Mucosa of stomach (tissue), 1 donor: ENCODE results near the gene TP63.
"Not testable (repeated sequence)": the region's sequence is repeated elsewhere in the genome, so short reads cannot be mapped to it uniquely, and the experiment has no call there.

Experiments used
- H3K27me3 ChIP-seq: one replicate; pipeline ENCODE4 v1.7.0; 2013; ENCODE audit warnings: mild to moderate bottlenecking, low read length; ENCODE audit not compliant: control insufficient read depth, insufficient read depth
- H3K36me3 ChIP-seq: one replicate; pipeline ENCODE4 v1.7.0; 2013; ENCODE audit warnings: low read length; ENCODE audit not compliant: control insufficient read depth, insufficient read depth
- H3K4me1 ChIP-seq: one replicate; pipeline ENCODE4 v1.7.0; 2013; ENCODE audit warnings: mild to moderate bottlenecking, low read length; ENCODE audit not compliant: control insufficient read depth, insufficient read depth
- H3K4me3 ChIP-seq: one replicate; pipeline ENCODE4 v1.7.0; 2013; ENCODE audit warnings: low read length
- H3K9ac ChIP-seq: one replicate; pipeline ENCODE4 v1.7.0; 2013; ENCODE audit warnings: mild to moderate bottlenecking, low read length, moderate library complexity
- H3K9me3 ChIP-seq: one replicate; pipeline ENCODE4 v1.7.0; 2013; ENCODE audit warnings: mild to moderate bottlenecking, low read length, moderate library complexity; ENCODE audit not compliant: control insufficient read depth
- donor health status: Pancreatic carcinoma.

The TP63 gene

DNA sequence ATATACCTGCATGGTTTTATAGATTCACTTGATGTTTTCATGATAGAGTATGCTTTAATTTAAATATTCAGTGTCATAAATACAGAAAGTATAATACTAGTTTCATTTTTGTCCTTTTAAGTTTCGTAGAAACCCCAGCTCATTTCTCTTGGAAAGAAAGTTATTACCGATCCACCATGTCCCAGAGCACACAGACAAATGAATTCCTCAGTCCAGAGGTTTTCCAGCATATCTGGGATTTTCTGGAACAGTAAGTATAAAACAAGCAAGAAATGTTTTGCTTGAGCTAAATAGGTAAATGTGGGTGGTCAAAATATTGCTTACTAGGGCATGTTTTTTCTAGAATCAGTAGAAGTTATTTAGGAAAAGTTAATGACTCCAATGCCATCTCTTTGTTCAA, 106.4 kb downstream of the TP63 start:
- Histone ChIP-seq H3K4me3 (no peak overlapping the region), H3K9me3 (no peaks in the 10 kb centered on the region), H3K4me1 (no peaks in the 10 kb centered on the region), H3K27me3 (no peaks in the 10 kb centered on the region), H3K9ac (no peak overlapping the region), H3K36me3 (no peaks in the 10 kb centered on the region)

DNA sequence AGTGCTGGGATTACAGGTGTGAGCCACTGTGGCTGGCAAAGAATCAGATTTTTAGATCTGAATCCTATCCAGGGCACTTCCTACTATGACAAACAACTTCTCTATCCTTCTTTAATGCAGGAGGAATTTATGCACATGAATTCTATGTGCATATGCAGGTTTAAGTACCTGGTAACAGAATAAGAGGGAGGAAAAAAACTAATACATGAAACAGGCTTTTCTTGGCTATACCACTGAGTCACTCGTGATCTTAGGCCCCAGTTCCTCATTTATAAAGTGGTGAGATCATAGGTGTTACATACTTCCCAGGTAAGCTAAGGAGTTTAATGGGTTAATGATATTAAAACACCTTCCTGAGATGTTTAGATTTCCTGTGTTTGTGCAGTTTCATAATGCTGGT, 108.2 kb downstream of the TP63 start:
- H3K27me3 ChIP-seq: no peaks in the 10 kb centered on the region
- no peak overlapping the region for H3K4me3 ChIP-seq
- no peaks in the 10 kb centered on the region for H3K4me1 ChIP-seq
- no peaks in the 10 kb centered on the region for H3K9me3 ChIP-seq
- H3K9ac ChIP-seq: no peak overlapping the region
- no peaks in the 10 kb centered on the region for H3K36me3 ChIP-seq

DNA sequence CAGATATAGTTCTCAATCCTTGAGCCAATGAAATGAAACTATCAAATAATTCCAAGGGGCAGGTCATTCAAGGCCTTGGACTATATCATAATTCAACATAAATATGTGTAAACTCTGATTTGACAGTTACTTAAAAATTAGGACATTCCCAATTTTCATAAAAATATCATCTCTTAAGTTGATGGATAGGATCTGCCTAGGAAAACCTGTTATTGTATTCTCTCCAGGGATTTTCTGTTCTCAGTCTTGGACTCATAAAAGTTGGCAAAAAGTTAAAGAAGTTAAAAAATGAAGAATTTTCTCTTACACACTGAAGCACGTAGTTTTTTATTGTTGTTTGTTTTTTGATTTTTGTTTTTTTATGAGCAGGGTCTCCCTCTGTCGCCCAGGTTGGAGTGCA, 109.0 kb downstream of the TP63 start:
- H3K4me1 ChIP-seq: no peaks in the 10 kb centered on the region

DNA sequence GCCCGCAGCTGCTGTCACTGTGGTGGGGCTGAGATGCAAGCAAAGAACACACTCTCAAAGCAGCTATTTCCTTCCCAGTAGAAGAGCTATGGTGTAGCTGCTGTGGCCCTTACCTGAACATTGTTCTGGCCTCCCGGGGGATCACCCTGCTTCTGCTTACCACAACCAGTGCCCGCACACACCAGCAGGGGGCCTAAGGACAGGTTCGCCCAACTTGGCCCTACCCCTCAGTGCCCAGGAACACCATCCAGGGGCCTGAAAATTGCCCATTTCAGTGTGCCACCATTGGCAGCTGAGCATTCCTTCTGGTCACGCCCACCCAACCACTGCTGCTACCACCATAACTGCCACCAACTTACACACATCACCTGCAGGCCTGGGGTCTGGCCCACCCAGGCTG, 113.0 kb downstream of the TP63 start:
- H3K9ac ChIP-seq: no peak overlapping the region
- H3K4me3 ChIP-seq: no peak overlapping the region
- H3K27me3 ChIP-seq: no peaks in the 10 kb centered on the region
- H3K9me3 ChIP-seq: no peaks in the 10 kb centered on the region
- no peaks in the 10 kb centered on the region for H3K4me1 ChIP-seq
- no peaks in the 10 kb centered on the region for H3K36me3 ChIP-seq

More for the DNA sequence above, 109.0 kb downstream of the TP63 start:
- H3K36me3 ChIP-seq: no peaks in the 10 kb centered on the region
- no peak overlapping the region for H3K9ac ChIP-seq
- H3K4me3 ChIP-seq: no peak overlapping the region
- no peaks in the 10 kb centered on the region for H3K27me3 ChIP-seq
- no peaks in the 10 kb centered on the region for H3K9me3 ChIP-seq

DNA sequence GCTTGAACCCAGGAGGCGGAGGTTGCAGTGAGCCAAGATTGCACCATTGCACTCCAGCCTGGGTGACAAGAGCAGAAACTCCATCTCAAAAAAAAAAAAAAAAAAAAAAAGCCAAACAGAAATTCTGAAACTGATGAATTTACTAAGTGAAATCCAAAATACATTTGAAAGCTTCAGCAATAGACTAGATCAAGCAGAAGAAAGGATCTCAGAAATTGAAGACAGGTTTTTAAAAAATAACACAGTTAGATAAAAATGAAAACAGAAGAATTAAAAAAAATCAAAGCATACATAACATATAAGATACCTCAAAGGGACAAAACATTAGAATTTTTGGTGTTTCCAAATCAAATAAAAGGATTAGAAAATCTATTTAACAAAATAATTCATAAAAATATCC, 114.4 kb downstream of the TP63 start:
- Histone ChIP-seq H3K9me3 (no peaks in the 10 kb centered on the region), H3K36me3 (no peaks in the 10 kb centered on the region), H3K9ac (no peak overlapping the region), H3K4me3 (no peak overlapping the region), H3K27me3 (no peaks in the 10 kb centered on the region), H3K4me1 (no peaks in the 10 kb centered on the region)

- Histone ChIP-seq H3K4me1 (no peaks in the 10 kb centered on the region), H3K9me3 (no peaks in the 10 kb centered on the region), H3K4me3 (no peak overlapping the region), H3K27me3 (no peaks in the 10 kb centered on the region), H3K9ac (no peak overlapping the region), H3K36me3 (no peaks in the 10 kb centered on the region)
These were observed 116.9 kb downstream of the TP63 start for GRCh38 chr3:189748046-189748445.

DNA sequence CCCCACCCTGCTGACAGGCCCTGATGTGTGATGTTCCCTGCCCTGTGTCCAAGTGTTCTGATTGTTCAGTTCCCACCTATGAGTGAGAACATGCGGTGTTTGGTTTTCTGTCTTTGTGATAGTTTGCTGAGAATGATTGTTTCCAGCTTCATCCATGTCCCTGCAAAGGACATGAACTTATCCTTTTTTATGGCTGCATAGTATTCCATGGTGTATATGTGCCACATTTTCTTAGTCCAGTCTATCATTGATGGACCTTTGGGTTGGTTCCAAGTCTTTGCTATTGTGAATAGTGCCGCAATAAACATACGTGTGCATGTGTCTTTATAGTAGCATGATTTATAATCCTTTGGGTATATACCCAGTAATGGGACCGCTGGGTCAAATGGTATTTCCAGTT, 119.8 kb downstream of the TP63 start:
- not testable (repeated sequence) for H3K36me3 ChIP-seq, H3K4me3 ChIP-seq, H3K4me1 ChIP-seq, H3K27me3 ChIP-seq, H3K9me3 ChIP-seq, H3K9ac ChIP-seq

- Histone ChIP-seq H3K9ac (no peak overlapping the region), H3K27me3 (no peaks in the 10 kb centered on the region), H3K4me3 (no peak overlapping the region), H3K36me3 (no peaks in the 10 kb centered on the region), H3K4me1 (no peaks in the 10 kb centered on the region), H3K9me3 (no peaks in the 10 kb centered on the region)
These were observed 123.2 kb downstream of the TP63 start for GRCh38 chr3:189754356-189754755.

GRCh38 chr3:189756582-189757078, 125.4 kb downstream of the TP63 start:
- Histone ChIP-seq H3K36me3 (no peaks in the 10 kb centered on the region), H3K27me3 (no peaks in the 10 kb centered on the region), H3K9ac (no peak overlapping the region)

GRCh38 chr3:189758186-189758585, 127.0 kb downstream of the TP63 start:
- H3K27me3 ChIP-seq: no peaks in the 10 kb centered on the region
- no peaks in the 10 kb centered on the region for H3K36me3 ChIP-seq
- no peaks in the 10 kb centered on the region for H3K4me1 ChIP-seq
- H3K9me3 ChIP-seq: no peaks in the 10 kb centered on the region
- no peak overlapping the region for H3K4me3 ChIP-seq
- no peak overlapping the region for H3K9ac ChIP-seq

More at GRCh38 chr3:189756582-189757078, 125.4 kb downstream of the TP63 start:
- Histone ChIP-seq H3K9me3 (no peaks in the 10 kb centered on the region), H3K4me3 (no peak overlapping the region), H3K4me1 (no peaks in the 10 kb centered on the region)

GRCh38 chr3:189766416-189766815, 135.2 kb downstream of the TP63 start:
- Histone ChIP-seq H3K27me3 (no peaks in the 10 kb centered on the region), H3K9me3 (no peaks in the 10 kb centered on the region), H3K4me1 (no peaks in the 10 kb centered on the region), H3K9ac (no peak overlapping the region), H3K4me3 (no peak overlapping the region), H3K36me3 (no peaks in the 10 kb centered on the region)

GRCh38 chr3:189771842-189772450, 140.8 kb downstream of the TP63 start:
- Histone ChIP-seq H3K9ac (no peak overlapping the region), H3K27me3 (no peaks in the 10 kb centered on the region), H3K36me3 (no peaks in the 10 kb centered on the region), H3K4me3 (no peak overlapping the region), H3K4me1 (no peaks in the 10 kb centered on the region), H3K9me3 (no peaks in the 10 kb centered on the region)

DNA sequence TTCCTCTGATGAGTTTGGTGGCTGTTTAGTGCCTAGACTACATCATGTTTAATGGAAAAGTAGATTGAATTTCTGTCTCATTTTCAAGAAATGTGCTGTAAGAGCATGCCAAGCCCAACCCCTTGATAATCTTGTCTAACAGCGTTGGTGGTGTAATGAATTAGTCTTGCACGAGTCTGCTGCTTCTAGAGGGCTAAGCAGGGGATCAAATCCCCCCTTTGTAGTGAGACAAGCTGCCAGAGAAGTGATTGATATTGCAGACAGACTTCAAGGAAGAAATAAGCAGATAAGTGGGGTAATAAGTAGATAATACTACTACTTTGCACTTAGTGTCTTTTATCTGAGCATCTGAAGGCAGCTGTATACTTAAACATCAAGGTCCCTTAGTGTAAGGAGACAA, 141.4 kb downstream of the TP63 start:
- no peaks in the 10 kb centered on the region for H3K27me3 ChIP-seq
- no peaks in the 10 kb centered on the region for H3K9me3 ChIP-seq
- no peak overlapping the region for H3K4me3 ChIP-seq
- H3K4me1 ChIP-seq: no peaks in the 10 kb centered on the region
- no peak overlapping the region for H3K9ac ChIP-seq
- H3K36me3 ChIP-seq: no peaks in the 10 kb centered on the region
